ENCODE results near the gene ARL8B.
A peak's percentile ranks its signal among the peaks of the same experiment; 100 is the strongest.
"Not testable (repeated sequence)": the region's sequence is repeated elsewhere in the genome, so short reads cannot be mapped to it uniquely, and the experiment has no call there.

The ARL8B gene

GRCh38 chr3:5112043-5112442 is 10.0 kb upstream of the ARL8B start:
- DNase-seq (ENCODE audit: low read depth): no peak

- not testable (repeated sequence) for DNase-seq (ENCODE audit: low read depth)
Measured at GRCh38 chr3:5113726-5114125, 8.4 kb upstream of the ARL8B start.

GRCh38 chr3:5115506-5116162 is 6.5 kb upstream of the ARL8B start:
- no peak for DNase-seq (ENCODE audit: low read depth)

- DNase-seq (ENCODE audit: low read depth): no peak
Measured at GRCh38 chr3:5116538-5116937, 5.6 kb upstream of the ARL8B start.

- no peak for DNase-seq (ENCODE audit: low read depth)
Measured at GRCh38 chr3:5120446-5120845, 1.6 kb upstream of the ARL8B start.

- DNase-seq (ENCODE audit: low read depth): peak; percentile 4
Measured at GRCh38 chr3:5122741-5123706, 932 bp downstream of the ARL8B start.

- DNase-seq (ENCODE audit: low read depth): no peak
Measured at GRCh38 chr3:5123937-5124336, 1.8 kb downstream of the ARL8B start.

GRCh38 chr3:5126586-5126985 is 4.5 kb downstream of the ARL8B start:
- no peak for DNase-seq (ENCODE audit: low read depth)

- no peak for DNase-seq (ENCODE audit: low read depth)
Measured at GRCh38 chr3:5128849-5129248, 6.8 kb downstream of the ARL8B start.

GRCh38 chr3:5133239-5134018 is 11.3 kb downstream of the ARL8B start:
- no peak for DNase-seq (ENCODE audit: low read depth)

- no peak for DNase-seq (ENCODE audit: low read depth)
Measured at GRCh38 chr3:5134019-5134391, 11.9 kb downstream of the ARL8B start.

- no peak for DNase-seq (ENCODE audit: low read depth)
Measured at GRCh38 chr3:5134499-5134898, 12.4 kb downstream of the ARL8B start.

- no peak for DNase-seq (ENCODE audit: low read depth)
Measured at GRCh38 chr3:5136211-5136918, 14.3 kb downstream of the ARL8B start.

- DNase-seq (ENCODE audit: low read depth): no peak
Measured at GRCh38 chr3:5136919-5137429, 14.9 kb downstream of the ARL8B start.

- no peak for DNase-seq (ENCODE audit: low read depth)
Measured at GRCh38 chr3:5138214-5138981, 16.3 kb downstream of the ARL8B start.

GRCh38 chr3:5140230-5140621 is 18.1 kb downstream of the ARL8B start:
- no peak for DNase-seq (ENCODE audit: low read depth)

GRCh38 chr3:5140839-5141238 is 18.7 kb downstream of the ARL8B start:
- no peak for DNase-seq (ENCODE audit: low read depth)

GRCh38 chr3:5141760-5142159 is 19.7 kb downstream of the ARL8B start:
- DNase-seq (ENCODE audit: low read depth): no peak

GRCh38 chr3:5143464-5143863 is 21.4 kb downstream of the ARL8B start:
- no peak for DNase-seq (ENCODE audit: low read depth)

- DNase-seq (ENCODE audit: low read depth): no peak
Measured at GRCh38 chr3:5144316-5144994, 22.4 kb downstream of the ARL8B start.

Data from activated T-cell treated with anti-CD3 and anti-CD28 coated beads for 48 hours (primary cell).